HEK293 (cell line): Measurements from ENCODE around the gene SFRP5.
A peak's percentile ranks its signal among the peaks of the same experiment; 100 is the strongest.

ENCODE experiments used
- AEBP2 ChIP-seq: fragments of 450-650 bp; formaldehyde crosslinking; IDR thresholded peaks from 2 replicates; pipeline ENCODE4 v1.5.1; 2016; ENCODE audit warnings: missing biosample characterization, missing genetic modification characterization, borderline replicate concordance
- GLIS1 ChIP-seq: fragments of 450-650 bp; formaldehyde crosslinking; IDR thresholded peaks from 2 replicates; pipeline ENCODE4 v1.5.1; 2016; ENCODE audit warnings: missing biosample characterization, missing genetic modification characterization
- GLIS2 ChIP-seq: fragments of 450-650 bp; formaldehyde crosslinking; IDR thresholded peaks from 2 replicates; pipeline ENCODE4 v1.5.1; 2016; ENCODE audit warnings: missing biosample characterization, missing genetic modification characterization
- HOXA7 ChIP-seq: sonication (generic); formaldehyde crosslinking; IDR thresholded peaks from 2 replicates; pipeline ENCODE4 v1.8.1; 2022; ENCODE audit warnings: missing genetic modification reagents, borderline replicate concordance
- KLF9 ChIP-seq: fragments of 450-650 bp; formaldehyde crosslinking; IDR thresholded peaks from 2 replicates; pipeline ENCODE4 v1.5.1; 2016; ENCODE audit warnings: missing biosample characterization, missing genetic modification characterization, low read depth
- MZF1 ChIP-seq: fragments of 450-650 bp; formaldehyde crosslinking; IDR thresholded peaks from 2 replicates; pipeline ENCODE4 v1.5.1; 2017; ENCODE audit warnings: missing biosample characterization, missing genetic modification characterization, borderline replicate concordance
- SETDB1 ChIP-seq: IDR thresholded peaks from one replicate; pipeline ENCODE4 v1.6.1; 2017; ENCODE audit warnings: mild to moderate bottlenecking, low read length, moderate library complexity, mixed read lengths; ENCODE audit not compliant: insufficient read length
- SP3 ChIP-seq: fragments of 450-650 bp; formaldehyde crosslinking; IDR thresholded peaks from 2 replicates; pipeline ENCODE4 v1.5.1; 2016; ENCODE audit warnings: missing biosample characterization, missing genetic modification characterization
- WT1 ChIP-seq: fragments of 450-650 bp; formaldehyde crosslinking; IDR thresholded peaks from 2 replicates; pipeline ENCODE4 v1.5.1; 2016; ENCODE audit warnings: missing biosample characterization, missing genetic modification characterization
- ZBTB17 ChIP-seq: fragments of 450-650 bp; formaldehyde crosslinking; IDR thresholded peaks from 2 replicates; pipeline ENCODE4 v1.5.1; 2016; ENCODE audit warnings: missing biosample characterization, missing genetic modification characterization
- ZBTB6 ChIP-seq: fragments of 450-650 bp; formaldehyde crosslinking; IDR thresholded peaks from 2 replicates; pipeline ENCODE4 v1.5.1; 2017; ENCODE audit warnings: missing biosample characterization, missing genetic modification characterization
- ZEB2 ChIP-seq: fragments of 450-650 bp; formaldehyde crosslinking; IDR thresholded peaks from 2 replicates; pipeline ENCODE4 v1.5.1; 2016; ENCODE audit warnings: missing biosample characterization, missing genetic modification characterization
- ZFHX2 ChIP-seq: fragments of 450-650 bp; formaldehyde crosslinking; conservative IDR thresholded peaks from 2 replicates; pipeline ENCODE4 v1.5.1; 2016; ENCODE audit warnings: missing biosample characterization, missing genetic modification characterization
- ZIC2 ChIP-seq: fragments of 450-650 bp; formaldehyde crosslinking; IDR thresholded peaks from 2 replicates; pipeline ENCODE4 v1.5.1; 2016; ENCODE audit warnings: missing biosample characterization, missing genetic modification characterization
- ZNF132 ChIP-seq: fragments of 450-650 bp; formaldehyde crosslinking; IDR thresholded peaks from 2 replicates; pipeline ENCODE4 v1.5.1; 2017; ENCODE audit warnings: missing biosample characterization, missing genetic modification characterization, borderline replicate concordance
- ZNF146 ChIP-seq: fragments of 450-650 bp; formaldehyde crosslinking; IDR thresholded peaks from 2 replicates; pipeline ENCODE4 v1.5.1; 2016; ENCODE audit warnings: missing biosample characterization, missing genetic modification characterization
- ZNF2 ChIP-seq: fragments of 450-650 bp; formaldehyde crosslinking; IDR thresholded peaks from 2 replicates; pipeline ENCODE4 v1.5.1; 2016; ENCODE audit warnings: missing biosample characterization, missing genetic modification characterization
- ZNF202 ChIP-seq: fragments of 450-650 bp; formaldehyde crosslinking; IDR thresholded peaks from 2 replicates; pipeline ENCODE4 v1.5.1; 2016; ENCODE audit warnings: missing biosample characterization, missing genetic modification characterization, borderline replicate concordance
- ZNF366 ChIP-seq: fragments of 450-650 bp; formaldehyde crosslinking; conservative IDR thresholded peaks from 2 replicates; pipeline ENCODE4 v1.5.1; 2016; ENCODE audit warnings: missing biosample characterization, missing genetic modification characterization
- ZNF391 ChIP-seq: fragments of 450-650 bp; formaldehyde crosslinking; IDR thresholded peaks from 2 replicates; pipeline ENCODE4 v1.5.1; 2016; ENCODE audit warnings: low read depth, missing biosample characterization, missing genetic modification characterization, borderline replicate concordance
- ZNF394 ChIP-seq: fragments of 450-650 bp; formaldehyde crosslinking; IDR thresholded peaks from 2 replicates; pipeline ENCODE4 v1.5.1; 2016; ENCODE audit warnings: missing biosample characterization, missing genetic modification characterization, mild to moderate bottlenecking, moderate library complexity, borderline replicate concordance
- ZNF433 ChIP-seq: fragments of 450-650 bp; formaldehyde crosslinking; IDR thresholded peaks from 2 replicates; pipeline ENCODE4 v1.5.1; 2016; ENCODE audit warnings: missing biosample characterization, missing genetic modification characterization, low read depth
- ZNF501 ChIP-seq: fragments of 450-650 bp; formaldehyde crosslinking; IDR thresholded peaks from 2 replicates; pipeline ENCODE4 v1.5.1; 2016; ENCODE audit warnings: missing biosample characterization, missing genetic modification characterization
- ZNF585B ChIP-seq: fragments of 450-650 bp; formaldehyde crosslinking; IDR thresholded peaks from 2 replicates; pipeline ENCODE4 v1.5.1; 2016; ENCODE audit warnings: missing biosample characterization, missing genetic modification characterization
- ZNF626 ChIP-seq: fragments of 450-650 bp; sonication (Bioruptor Pico); formaldehyde crosslinking; IDR thresholded peaks from 2 replicates; pipeline ENCODE4 v1.5.1; 2018; ENCODE audit warnings: missing biosample characterization, missing genetic modification characterization, inconsistent platforms
- ZNF639 ChIP-seq: fragments of 450-650 bp; formaldehyde crosslinking; IDR thresholded peaks from 2 replicates; pipeline ENCODE4 v1.5.1; 2016; ENCODE audit warnings: missing biosample characterization, missing genetic modification characterization
- ZNF658 ChIP-seq: fragments of 450-650 bp; formaldehyde crosslinking; IDR thresholded peaks from 2 replicates; pipeline ENCODE4; 2016; ENCODE audit warnings: missing biosample characterization, missing genetic modification characterization
- ZNF660 ChIP-seq: fragments of 450-650 bp; IDR thresholded peaks from 2 replicates; pipeline ENCODE4 v1.5.1; 2018; ENCODE audit warnings: missing biosample characterization, mild to moderate bottlenecking, missing genetic modification characterization
- ZNF664 ChIP-seq: fragments of 450-650 bp; formaldehyde crosslinking; IDR thresholded peaks from 2 replicates; pipeline ENCODE4 v1.5.1; 2016; ENCODE audit warnings: missing biosample characterization, missing genetic modification characterization
- ZNF843 ChIP-seq: fragments of 450-650 bp; formaldehyde crosslinking; IDR thresholded peaks from 2 replicates; pipeline ENCODE4 v1.5.1; 2016; ENCODE audit warnings: missing biosample characterization, missing genetic modification characterization
- TF ChIP-seq, protein P1 (sequence below): fragments of 450-650 bp; formaldehyde crosslinking; IDR thresholded peaks from 2 replicates; pipeline ENCODE4 v1.5.1; 2016; ENCODE audit warnings: missing biosample characterization, missing genetic modification characterization
- TF ChIP-seq, protein P2 (sequence below): fragments of 450-650 bp; formaldehyde crosslinking; IDR thresholded peaks from 2 replicates; pipeline ENCODE4 v1.5.1; 2016; ENCODE audit warnings: missing biosample characterization, missing genetic modification characterization
- TF ChIP-seq, protein P3 (sequence below): fragments of 450-650 bp; formaldehyde crosslinking; IDR thresholded peaks from 2 replicates; pipeline ENCODE4 v1.5.1; 2016; ENCODE audit warnings: missing biosample characterization, missing genetic modification characterization

Gene SFRP5

GRCh38 chr10:97731346-97732051 is 40.3 kb downstream of the SFRP5 start (continued):
- TF ChIP-seq GLIS2 (tag by site-specific recombination), result no peak
- TF ChIP-seq WT1 (tag by site-specific recombination), result no peak
- no peak for TF ChIP-seq HOXA7 (CRISPR knock-in tag)
- no peak for TF ChIP-seq ZNF639
- TF ChIP-seq KLF9, result no peak
- no peak for TF ChIP-seq SETDB1
- TF ChIP-seq ZFHX2 (tag by site-specific recombination), result no peak
- no peak for TF ChIP-seq ZIC2
- no peak for TF ChIP-seq ZNF585B (tag by site-specific recombination)
- 0 out of 2 replicates have a peak, but pooled peaks have one; percentile 27 for TF ChIP-seq ZNF366 (tag by site-specific recombination)
- TF ChIP-seq SP3, result no peak
- no peak for TF ChIP-seq ZNF626
- peak; percentile 31; the same call in 1 of the 2 replicates for TF ChIP-seq ZNF394
- TF ChIP-seq ZNF664 (tag by site-specific recombination), result 0 out of 2 replicates have a peak, but pooled peaks have one; percentile 40
- TF ChIP-seq, protein P1, sequence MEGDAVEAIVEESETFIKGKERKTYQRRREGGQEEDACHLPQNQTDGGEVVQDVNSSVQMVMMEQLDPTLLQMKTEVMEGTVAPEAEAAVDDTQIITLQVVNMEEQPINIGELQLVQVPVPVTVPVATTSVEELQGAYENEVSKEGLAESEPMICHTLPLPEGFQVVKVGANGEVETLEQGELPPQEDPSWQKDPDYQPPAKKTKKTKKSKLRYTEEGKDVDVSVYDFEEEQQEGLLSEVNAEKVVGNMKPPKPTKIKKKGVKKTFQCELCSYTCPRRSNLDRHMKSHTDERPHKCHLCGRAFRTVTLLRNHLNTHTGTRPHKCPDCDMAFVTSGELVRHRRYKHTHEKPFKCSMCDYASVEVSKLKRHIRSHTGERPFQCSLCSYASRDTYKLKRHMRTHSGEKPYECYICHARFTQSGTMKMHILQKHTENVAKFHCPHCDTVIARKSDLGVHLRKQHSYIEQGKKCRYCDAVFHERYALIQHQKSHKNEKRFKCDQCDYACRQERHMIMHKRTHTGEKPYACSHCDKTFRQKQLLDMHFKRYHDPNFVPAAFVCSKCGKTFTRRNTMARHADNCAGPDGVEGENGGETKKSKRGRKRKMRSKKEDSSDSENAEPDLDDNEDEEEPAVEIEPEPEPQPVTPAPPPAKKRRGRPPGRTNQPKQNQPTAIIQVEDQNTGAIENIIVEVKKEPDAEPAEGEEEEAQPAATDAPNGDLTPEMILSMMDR (tag by site-specific recombination), result peak; percentile 82
- TF ChIP-seq ZNF132 (tag by site-specific recombination), result no peak
- no peak for TF ChIP-seq GLIS1
- TF ChIP-seq ZBTB17 (tag by site-specific recombination), result no peak
- no peak for TF ChIP-seq ZNF433 (tag by site-specific recombination)
- TF ChIP-seq ZNF658 (tag by site-specific recombination), result no peak
- TF ChIP-seq ZNF660 (tag by site-specific recombination), result 0 out of 2 replicates have a peak, but pooled peaks have one; percentile 63
- TF ChIP-seq ZNF391 (tag by site-specific recombination), result 0 out of 2 replicates have a peak, but pooled peaks have one; percentile 40
- TF ChIP-seq AEBP2, result no peak
- TF ChIP-seq ZNF202, result no peak
- TF ChIP-seq, protein P2, sequence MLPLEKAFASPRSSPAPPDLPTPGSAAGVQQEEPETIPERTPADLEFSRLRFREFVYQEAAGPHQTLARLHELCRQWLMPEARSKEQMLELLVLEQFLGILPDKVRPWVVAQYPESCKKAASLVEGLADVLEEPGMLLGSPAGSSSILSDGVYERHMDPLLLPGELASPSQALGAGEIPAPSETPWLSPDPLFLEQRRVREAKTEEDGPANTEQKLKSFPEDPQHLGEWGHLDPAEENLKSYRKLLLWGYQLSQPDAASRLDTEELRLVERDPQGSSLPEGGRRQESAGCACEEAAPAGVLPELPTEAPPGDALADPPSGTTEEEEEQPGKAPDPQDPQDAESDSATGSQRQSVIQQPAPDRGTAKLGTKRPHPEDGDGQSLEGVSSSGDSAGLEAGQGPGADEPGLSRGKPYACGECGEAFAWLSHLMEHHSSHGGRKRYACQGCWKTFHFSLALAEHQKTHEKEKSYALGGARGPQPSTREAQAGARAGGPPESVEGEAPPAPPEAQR (tag by site-specific recombination), result no peak
- no peak for TF ChIP-seq ZBTB6
- peak; percentile 65; the same call in 1 of the 2 replicates for TF ChIP-seq ZNF2
- no peak for TF ChIP-seq ZEB2 (tag by site-specific recombination)
- no peak for TF ChIP-seq ZNF146 (tag by site-specific recombination)
- TF ChIP-seq ZNF501 (tag by site-specific recombination), result no peak
- no peak for TF ChIP-seq MZF1 (tag by site-specific recombination)
- TF ChIP-seq ZNF843 (tag by site-specific recombination), result no peak
- TF ChIP-seq, protein P3, sequence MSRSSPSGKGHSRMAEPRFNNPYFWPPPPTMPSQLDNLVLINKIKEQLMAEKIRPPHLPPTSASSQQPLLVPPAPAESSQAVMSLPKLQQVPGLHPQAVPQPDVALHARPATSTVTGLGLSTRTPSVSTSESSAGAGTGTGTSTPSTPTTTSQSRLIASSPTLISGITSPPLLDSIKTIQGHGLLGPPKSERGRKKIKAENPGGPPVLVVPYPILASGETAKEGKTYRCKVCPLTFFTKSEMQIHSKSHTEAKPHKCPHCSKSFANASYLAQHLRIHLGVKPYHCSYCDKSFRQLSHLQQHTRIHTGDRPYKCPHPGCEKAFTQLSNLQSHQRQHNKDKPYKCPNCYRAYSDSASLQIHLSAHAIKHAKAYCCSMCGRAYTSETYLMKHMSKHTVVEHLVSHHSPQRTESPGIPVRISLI (tag by site-specific recombination), result no peak
